Hair follicle dermal papilla cell (primary cell): Measurements from ENCODE around the gene MYADML2. TPM values are rescaled to one million over a fixed set of nuclear protein-coding genes. Genes with fewer than 3 reads are reported as not detected.

Experiments
- total RNA-seq: library from RNA; depleted of rRNA; stranded (reverse); fragments of >200 nt; gene quantifications from 2 replicates; pipeline ENCODE4 v1.2.3, GENCODE V29; 2012

MYADML2 gene
- total RNA-seq = not detected in 2 replicates

GRCh38 chr17:81947189-81947588 is at the start of gene MYADML2:
Gene MYADML2, minus strand, starts transcription at chr17:81947233. Its CDS starts 5,492 bp downstream, at chr17:81941741.

GRCh38 chr17:81977211-81977808 is 30.3 kb upstream of the MYADML2 start, which contains the start of gene ASPSCR1:
Gene ASPSCR1, plus strand, starts transcription at chr17:81977629. Its CDS starts 18 bp downstream, at chr17:81977647.

GRCh38 chr17:81961087-81961511 is 14.1 kb upstream of the MYADML2 start, which contains the start of gene NOTUM:
Gene NOTUM, minus strand, starts transcription at chr17:81961187. Its CDS starts 278 bp downstream, at chr17:81960909.

GRCh38 chr17:81927653-81928543 is 19.1 kb downstream of the MYADML2 start, which contains the start of gene MAFG:
Gene MAFG, minus strand, starts transcription at chr17:81927735. Its CDS starts 4,550 bp downstream, at chr17:81923185.

GRCh38 chr17:81917565-81918332 is 29.3 kb downstream of the MYADML2 start, which contains the start of gene SIRT7:
Gene SIRT7, minus strand, starts transcription at chr17:81918176. Its CDS starts 45 bp downstream, at chr17:81918131.

GRCh38 chr17:81911277-81911961 is 35.6 kb downstream of the MYADML2 start, which contains the start of gene PCYT2:
Gene PCYT2, minus strand, starts transcription at chr17:81911399. Its CDS starts 44 bp downstream, at chr17:81911355.

GRCh38 chr17:81902023-81902652 is 44.9 kb downstream of the MYADML2 start, which contains the start of gene NPB:
Gene NPB, plus strand, starts transcription at chr17:81902238. Its CDS starts 40 bp downstream, at chr17:81902278.

Other genes with a start within 250 kb of the MYADML2 start
- gene MRPL12, start 243.9 kb downstream of the MYADML2 start, total RNA-seq = 10.1 and 12.3 TPM in 2 replicates
- 5.6 and 9.4 TPM in 2 replicates for gene SLC25A10, start 234.9 kb downstream of the MYADML2 start, total RNA-seq
- not detected in 2 replicates for gene GCGR, start 143.1 kb downstream of the MYADML2 start, total RNA-seq
- gene MCRIP1, start 113.9 kb downstream of the MYADML2 start, total RNA-seq = 88.6 and 90.3 TPM in 2 replicates
- not detected in 2 replicates for gene PPP1R27, start 112.2 kb downstream of the MYADML2 start, total RNA-seq
- 1,150 and 1,536 TPM in 2 replicates for gene P4HB, start 86.7 kb downstream of the MYADML2 start, total RNA-seq
- 181 and 187 TPM in 2 replicates for gene ARHGDIA, start 75.9 kb downstream of the MYADML2 start, total RNA-seq
- 54.5 and 57.2 TPM in 2 replicates for gene ALYREF, start 55.6 kb downstream of the MYADML2 start, total RNA-seq
- gene ANAPC11, start 55.5 kb downstream of the MYADML2 start, total RNA-seq = 67.8 and 93.4 TPM in 2 replicates
- gene NPB, start 45.0 kb downstream of the MYADML2 start, total RNA-seq = 0.49 and 1.3 TPM in 2 replicates
- gene PCYT2, start 35.8 kb downstream of the MYADML2 start, total RNA-seq = 75.6 and 91.4 TPM in 2 replicates
- gene SIRT7, start 29.1 kb downstream of the MYADML2 start, total RNA-seq = 17.5 and 27.3 TPM in 2 replicates
- gene MAFG, start 19.5 kb downstream of the MYADML2 start, total RNA-seq = 27.2 and 33.3 TPM in 2 replicates
- 130 and 146 TPM in 2 replicates for gene PYCR1, start 9.9 kb downstream of the MYADML2 start, total RNA-seq
- gene NOTUM, start 14.0 kb upstream of the MYADML2 start, total RNA-seq = not detected in 2 replicates
- gene ASPSCR1, start 30.4 kb upstream of the MYADML2 start, total RNA-seq = 32.3 and 33.8 TPM in 2 replicates
- 13.5 and 14.9 TPM in 2 replicates for gene CENPX, start 75.6 kb upstream of the MYADML2 start, total RNA-seq
- gene LRRC45, start 76.1 kb upstream of the MYADML2 start, total RNA-seq = 9.2 and 10.4 TPM in 2 replicates
- gene RAC3, start 84.4 kb upstream of the MYADML2 start, total RNA-seq = 5.0 and 5.5 TPM in 2 replicates
- gene DCXR, start 90.5 kb upstream of the MYADML2 start, total RNA-seq = 29.9 and 35.8 TPM in 2 replicates
- 56.5 and 59.9 TPM in 2 replicates for gene RFNG, start 104.6 kb upstream of the MYADML2 start, total RNA-seq
- gene GPS1, start 104.7 kb upstream of the MYADML2 start, total RNA-seq = 95.2 and 105 TPM in 2 replicates
- 50.3 and 53.1 TPM in 2 replicates for gene DUS1L, start 118.6 kb upstream of the MYADML2 start, total RNA-seq
- gene FASN, start 151.0 kb upstream of the MYADML2 start, total RNA-seq = 227 and 302 TPM in 2 replicates